Activated B cell treated with CpG ODN at 0.5 μM for 24 hours (primary cell): ENCODE data around the gene HIVEP3. TPM values are rescaled to one million over a fixed set of nuclear protein-coding genes. Genes with fewer than 3 reads are reported as not detected.
A peak's percentile ranks its signal among the peaks of the same experiment; 100 is the strongest.

Source experiments
- ATAC-seq: fragments of 200-7000 bp; cut with Tn5 transposase; one replicate; pipeline ENCODE4 v1.10.0; 2021; ENCODE audit warnings: low read depth, mild to moderate bottlenecking, moderate library complexity
- CTCF ChIA-PET: fragments of 350-600 bp; sonication (Branson Sonifier 250); formaldehyde crosslinking; loops from one replicate; lab custom pipeline; 2021; ENCODE audit warnings: antibody characterized with exemption; lab: Charles Lee
- POLR2A ChIA-PET: fragments of 350-600 bp; sonication (Branson Sonifier 250); formaldehyde crosslinking; loops from one replicate; lab custom pipeline; 2021; ENCODE audit warnings: antibody characterized with exemption; lab: Charles Lee
- DNase-seq: peaks from one replicate; pipeline ENCODE4 v3.0.0; 2022
- H3K27ac Mint-ChIP-seq: one replicate; pipeline ENCODE4 v1.8.0; 2020; ENCODE audit warnings: mixed read lengths
- H3K27me3 Mint-ChIP-seq: one replicate; pipeline ENCODE4 v1.8.0; 2021; ENCODE audit warnings: mixed read lengths
- H3K36me3 Mint-ChIP-seq: one replicate; pipeline ENCODE4 v1.8.0; 2021; ENCODE audit warnings: low read depth, mixed read lengths
- H3K4me1 Mint-ChIP-seq: one replicate; pipeline ENCODE4 v1.8.0; 2021; ENCODE audit warnings: mixed read lengths
- H3K4me3 Mint-ChIP-seq: one replicate; pipeline ENCODE4 v1.8.0; 2020; ENCODE audit warnings: mild to moderate bottlenecking, mixed read lengths
- H3K9me3 Mint-ChIP-seq: one replicate; pipeline ENCODE4 v1.8.0; 2020; ENCODE audit warnings: mixed read lengths
- CTCF ChIP-seq: fragments of 200-600 bp; IDR thresholded peaks from one replicate; pipeline ENCODE4 v1.8.0; 2022; ENCODE audit warnings: antibody characterized with exemption, mild to moderate bottlenecking
- intact Hi-C: fragments of 100-400 bp; cut with micrococcal nuclease; formaldehyde crosslinking; loops from one replicate; pipeline ENCODE4 v1.15.1; 2024
- total RNA-seq: library from RNA; stranded (reverse); gene quantifications from 2 replicates; pipeline ENCODE4 v1.2.3, GENCODE V29; 2022

HIVEP3 gene
- total RNA-seq, 1 donor from 2014 or later: 14.4 TPM

GRCh38 chr1:41894808-41895483, 23.8 kb downstream of the HIVEP3 start:
- no peak for DNase-seq
- CTCF ChIA-PET: no interaction called here
- POLR2A ChIA-PET: no interaction called here
- TF ChIP-seq CTCF: no peak
- Mint-ChIP-seq H3K4me1 (peaks cover 20% of the 10 kb centered on the region), H3K36me3 (no peaks in the 10 kb centered on the region), H3K27me3 (no peaks in the 10 kb centered on the region), H3K9me3 (no peaks in the 10 kb centered on the region), H3K4me3 (no peak overlapping the region), H3K27ac (no peak overlapping the region)
- ATAC-seq: no peak
- intact Hi-C loops: loop anchor here (5.0 to 10.0 kb wide), 3 partner anchors 140 to 378 kb away; no protein-coding TSS in a partner anchor

DNA sequence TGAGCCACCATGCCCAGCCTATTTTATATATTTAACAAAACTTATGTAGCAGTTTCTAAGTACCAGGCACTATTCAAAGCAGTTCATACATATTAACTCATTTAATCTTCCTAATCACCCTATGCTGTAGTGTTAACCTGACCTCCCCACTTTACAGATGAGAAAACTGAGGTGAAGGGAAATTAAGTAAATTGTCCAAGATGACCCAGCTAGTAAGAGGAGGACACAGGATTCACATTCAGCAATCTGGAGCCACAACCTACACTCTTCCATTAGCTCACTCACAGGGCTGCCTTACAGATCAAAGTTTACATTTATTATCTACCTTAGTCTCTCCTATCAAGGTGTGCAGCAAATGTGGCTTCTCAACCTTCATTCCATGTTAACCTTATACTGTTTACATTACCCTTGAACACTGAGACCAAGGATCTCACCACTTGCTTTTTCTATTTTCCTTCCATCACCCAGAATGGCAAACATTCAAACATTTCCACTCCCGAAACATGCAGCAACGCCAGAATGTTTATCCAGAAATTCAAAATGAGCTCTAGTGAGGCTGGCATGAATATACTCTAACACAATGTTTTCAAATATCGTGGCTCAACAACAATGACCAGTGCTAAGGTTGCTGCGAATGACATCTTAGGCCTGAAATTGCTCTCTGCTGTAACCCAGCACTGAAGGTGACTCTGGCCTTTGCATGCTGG, 24.5 kb downstream of the HIVEP3 start:
- Mint-ChIP-seq H3K27ac (no peak overlapping the region), H3K27me3 (no peaks in the 10 kb centered on the region), H3K9me3 (no peaks in the 10 kb centered on the region), H3K4me3 (no peak overlapping the region), H3K36me3 (no peaks in the 10 kb centered on the region), H3K4me1 (peaks cover 20% of the 10 kb centered on the region)
- ATAC-seq: no peak
- DNase-seq: no peak
- ChIA-PET POLR2A (no interaction called here), CTCF (interaction anchor here (3.8 to 4.4 kb wide), 2 partner anchors 320 to 378 kb away, joined by 16 to 38 read pairs; no protein-coding TSS in a partner anchor)
- intact Hi-C loops: loop anchor here (5.0 to 10.0 kb wide), 3 partner anchors 141 to 377 kb away; no protein-coding TSS in a partner anchor
- TF ChIP-seq CTCF: no peak

DNA sequence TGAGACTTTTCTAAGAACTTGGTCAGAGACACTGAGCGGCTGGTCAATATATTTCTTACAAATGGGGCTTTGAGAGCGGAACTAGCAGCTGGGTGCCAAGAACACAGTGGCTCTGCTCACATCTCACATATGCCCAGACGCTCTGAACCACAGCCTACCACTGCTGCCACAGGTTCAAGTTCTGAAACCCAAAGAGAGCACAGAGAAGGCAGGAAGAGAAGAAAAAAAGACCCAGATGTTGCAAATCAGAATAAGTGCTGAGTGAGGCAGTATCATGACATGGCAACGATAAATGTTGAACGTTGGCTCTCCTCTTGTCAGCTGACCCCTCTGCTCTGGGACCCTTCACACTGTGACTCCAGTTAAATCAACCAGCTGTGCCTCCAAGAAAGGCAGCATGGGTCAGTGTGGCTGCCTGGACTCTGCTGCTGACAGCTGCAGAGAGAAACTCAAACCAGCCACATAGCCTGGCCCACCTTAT, 26.4 kb downstream of the HIVEP3 start:
- ChIA-PET POLR2A (interaction anchor here (0.8 to 1.5 kb wide), 3 partner anchors 27 to 227 kb away, joined by 3 read pairs; partner anchors contain the start of gene HIVEP3), CTCF (interaction anchor here (1.2 to 4.4 kb wide), 8 partner anchors 80 to 376 kb away, joined by 3 to 38 read pairs (median 7); no protein-coding TSS in a partner anchor)
- DNase-seq (no peak), ATAC-seq (no peak)
- no peak for TF ChIP-seq CTCF
- Mint-ChIP-seq H3K36me3 (no peaks in the 10 kb centered on the region), H3K4me1 (peaks cover 15% of the 10 kb centered on the region), H3K27me3 (no peaks in the 10 kb centered on the region), H3K9me3 (no peaks in the 10 kb centered on the region), H3K4me3 (no peak overlapping the region), H3K27ac (no peak overlapping the region)
- intact Hi-C loops: loop anchor here (5.0 to 10.0 kb wide), 3 partner anchors 142 to 375 kb away; no protein-coding TSS in a partner anchor

DNA sequence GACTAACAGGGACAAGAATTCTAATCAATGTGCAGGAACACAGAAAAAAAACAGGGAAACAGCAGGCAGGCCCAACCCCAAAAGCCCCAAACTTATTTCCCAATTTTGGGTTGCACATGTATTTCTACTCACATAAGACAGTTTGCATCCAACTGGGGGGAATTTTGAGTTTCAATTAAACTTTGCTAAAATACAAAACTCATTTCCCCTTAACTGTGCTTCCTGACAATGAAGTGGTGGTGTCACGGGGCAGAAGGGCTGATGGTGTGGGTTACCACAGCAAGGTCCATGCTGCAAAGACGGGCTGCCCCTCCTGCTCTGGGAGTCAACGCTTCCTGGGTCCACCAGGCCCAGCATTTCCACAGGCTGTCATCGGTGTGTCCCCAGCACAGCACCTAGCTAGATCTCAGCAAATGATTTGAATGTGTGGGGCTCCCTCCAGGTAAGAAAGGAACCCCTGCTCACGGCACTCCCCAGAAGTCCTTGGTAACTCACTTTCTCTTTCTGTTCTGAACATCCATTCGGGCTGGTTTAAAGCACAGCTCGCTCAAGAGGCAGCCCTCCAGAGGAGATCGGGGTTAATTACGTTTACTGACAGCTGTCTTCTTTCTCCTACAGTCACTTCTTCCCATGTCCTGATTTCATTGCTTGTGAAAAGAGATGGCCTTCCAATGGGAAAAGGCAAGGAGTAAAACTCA, 27.4 kb downstream of the HIVEP3 start:
- CTCF ChIA-PET: interaction anchor here (0.7 to 4.4 kb wide), 9 partner anchors 79 to 375 kb away, joined by 3 to 38 read pairs (median 6); no protein-coding TSS in a partner anchor
- ATAC-seq: peak; percentile 98
- H3K4me3 Mint-ChIP-seq: peak overlapping the region; percentile 83
- POLR2A ChIA-PET: interaction anchor here (0.5 to 1.5 kb wide), 7 partner anchors 28 to 512 kb away, joined by 3 to 5 read pairs (median 3); partner anchors contain the start of gene HIVEP3
- no peaks in the 10 kb centered on the region for H3K9me3 Mint-ChIP-seq
- DNase-seq: peak; percentile 39
- H3K27ac Mint-ChIP-seq: peak overlapping the region; percentile 88
- H3K27me3 Mint-ChIP-seq: no peaks in the 10 kb centered on the region
- no peak for TF ChIP-seq CTCF
- intact Hi-C loops: loop anchor here (1.0 to 10.0 kb wide), 6 partner anchors 140 to 374 kb away; no protein-coding TSS in a partner anchor
- H3K36me3 Mint-ChIP-seq: no peaks in the 10 kb centered on the region
- peaks cover 15% of the 10 kb centered on the region for H3K4me1 Mint-ChIP-seq
